Endothelial cell of umbilical vein (primary cell): ENCODE results near the gene ATXN1. TPM values are rescaled to one million over a fixed set of nuclear protein-coding genes. Genes with fewer than 3 reads are reported as not detected.

Source experiments
- BruUV-seq: library from RNA; stranded (reverse); fragments of 400-500 nt; replicated peaks from 2 replicates; lab custom pipeline; 2021; lab: Mats Ljungman, UMichigan
- CTCF ChIA-PET: fragments of 300-600, 350-600 bp; sonication (Branson Sonifier 250); formaldehyde crosslinking; loops from one replicate; lab custom pipeline; 2021; ENCODE audit warnings: antibody characterized with exemption, inconsistent platforms; lab: Charles Lee
- POLR2A ChIA-PET: fragments of 300-600, 350-600 bp; sonication (Branson Sonifier 250); formaldehyde crosslinking; loops from one replicate; lab custom pipeline; 2021; ENCODE audit warnings: antibody characterized with exemption, inconsistent platforms; lab: Charles Lee
- DNase-seq: peaks from one replicate; pipeline ENCODE4 v3.0.0-alpha.2; 2011; ENCODE audit warnings: low read depth, low spot score
- FAIRE-seq: peaks from 2 replicates; lab custom pipeline; 2011; peaks lifted over from hg19 to GRCh38; lab: Jason Lieb, UNC
- H2AFZ ChIP-seq: 2 replicates; pipeline ENCODE4 v1.6.0; 2012; ENCODE audit warnings: low read depth, low read length, control low read depth, inconsistent platforms
- H3K27ac ChIP-seq: 2 replicates; pipeline ENCODE4 v1.5.1; 2011; ENCODE audit warnings: low read depth, mild to moderate bottlenecking, control low read depth, low read length, moderate library complexity; ENCODE audit not compliant: insufficient read depth
- H3K27me3 ChIP-seq, 2 experiments: 2 replicates each; pipeline versions ENCODE4 v1.6.0 to v1.6.1; 2011; ENCODE audit warnings: low read length in 2 of 2, mixed read lengths in 1 of 2; ENCODE audit not compliant: control insufficient read depth in 2 of 2, insufficient read depth in 2 of 2
- H3K36me3 ChIP-seq, 2 experiments: 2 replicates in 1 of 2; 3 replicates in 1 of 2; pipeline ENCODE4 v1.5.1; 2011; ENCODE audit warnings: low read length in 2 of 2, mild to moderate bottlenecking in 1 of 2, moderate library complexity in 1 of 2; ENCODE audit not compliant: control insufficient read depth in 2 of 2, insufficient read depth in 2 of 2; ENCODE audit errors: extremely low read depth in 1 of 2
- H3K4me1 ChIP-seq: 3 replicates; pipeline ENCODE4 v1.5.1; 2011; ENCODE audit warnings: mild to moderate bottlenecking, low read length; ENCODE audit not compliant: control insufficient read depth, insufficient read depth; ENCODE audit errors: extremely low read depth
- H3K4me2 ChIP-seq: 2 replicates; pipeline ENCODE4 v1.6.1; 2011; ENCODE audit warnings: low read length, control low read depth, mixed read lengths; ENCODE audit not compliant: insufficient read depth
- H3K4me3 ChIP-seq, 3 experiments: fragments of 200-600 bp in 1 of 3; sonication (generic), shearing (Covaris generic) in 1 of 3; replicated peaks in 1 of 3; 2 replicates each; pipeline ENCODE4 v1.5.1; 2011 to 2016; ENCODE audit warnings: control low read depth in 3 of 3, low read length in 3 of 3, mild to moderate bottlenecking in 2 of 3, inconsistent platforms in 1 of 3, low read depth in 1 of 3, moderate library complexity in 1 of 3; ENCODE audit not compliant: insufficient read depth in 1 of 3
- H3K79me2 ChIP-seq: 2 replicates; pipeline ENCODE4 v1.6.0; 2012; ENCODE audit warnings: low read length, inconsistent platforms; ENCODE audit not compliant: control insufficient read depth, insufficient read depth
- H3K9ac ChIP-seq: replicated peaks from 2 replicates; pipeline ENCODE3; 2011; ENCODE audit warnings: low read length, control low read depth; ENCODE audit not compliant: insufficient read depth; ENCODE audit errors: extremely low read depth
- H3K9me1 ChIP-seq: replicated peaks from 3 replicates; pipeline ENCODE4 v1.6.0; 2011; ENCODE audit warnings: mild to moderate bottlenecking, low read length; ENCODE audit not compliant: control insufficient read depth, insufficient read depth; ENCODE audit errors: extremely low read depth
- H3K9me3 ChIP-seq: replicated peaks from 2 replicates; pipeline ENCODE4 v1.5.1; 2012; ENCODE audit warnings: low read length, inconsistent platforms; ENCODE audit not compliant: control insufficient read depth, insufficient read depth
- H4K20me1 ChIP-seq: replicated peaks from 2 replicates; pipeline ENCODE3; 2011; ENCODE audit warnings: mild to moderate bottlenecking, low read length; ENCODE audit not compliant: control insufficient read depth, insufficient read depth; ENCODE audit errors: extremely low read depth
- EZH2 ChIP-seq: IDR thresholded peaks from 2 replicates; pipeline ENCODE4 v1.6.1; 2012; ENCODE audit warnings: borderline replicate concordance, low read depth, mild to moderate bottlenecking, moderate library complexity, low read length, inconsistent platforms; ENCODE audit not compliant: severe bottlenecking
- FOS ChIP-seq: IDR thresholded peaks from 2 replicates; pipeline ENCODE4 v1.6.1; 2011; ENCODE audit warnings: mild to moderate bottlenecking, low read length, moderate library complexity, borderline replicate concordance; ENCODE audit not compliant: insufficient read depth
- GATA2 ChIP-seq: IDR thresholded peaks from 2 replicates; pipeline ENCODE4 v1.7.0; 2011; ENCODE audit warnings: low read depth, mild to moderate bottlenecking, moderate library complexity, mixed read lengths, low read length; ENCODE audit not compliant: insufficient read length, insufficient read depth
- JUN ChIP-seq: IDR thresholded peaks from 2 replicates; pipeline ENCODE4 v1.6.1; 2011; ENCODE audit warnings: borderline replicate concordance, low read depth; ENCODE audit not compliant: insufficient read length, insufficient read depth
- MYC ChIP-seq: IDR thresholded peaks from one replicate; pipeline ENCODE4 v1.6.1; 2011; ENCODE audit warnings: mild to moderate bottlenecking, low read depth, low read length
- POLR2A ChIP-seq: IDR thresholded peaks from 2 replicates; pipeline ENCODE4 v1.6.1; 2012; ENCODE audit warnings: low read depth, mild to moderate bottlenecking, control low read depth, low read length
- POLR2AphosphoS5 ChIP-seq: IDR thresholded peaks from 2 replicates; pipeline ENCODE4 v1.6.1; 2012; ENCODE audit warnings: low read depth, mild to moderate bottlenecking, control low read depth, low read length, moderate library complexity; ENCODE audit not compliant: insufficient read depth
- dilution Hi-C: fragments of 300-500 bp; cut with MboI; formaldehyde crosslinking; loops from one replicate; pipeline ENCODE4 v1.15.0; 2019; ENCODE audit warnings: low sequenced_read_pairs; ENCODE audit not compliant: extremely low pct_ligation_motif_present
- intact Hi-C: fragments of 100-400 bp; cut with micrococcal nuclease; formaldehyde crosslinking; loops from one replicate; pipeline ENCODE4 v1.10.0; 2022
- polyA plus RNA-seq, 4 experiments: library from polyadenylated mRNA; depleted of rRNA in 3 of 4; stranded (reverse) in 3 of 4; unstranded in 1 of 4; fragments of >200 nt; gene quantifications; 2 replicates each; pipeline versions ENCODE4 v1.2.1 to v1.2.3, GENCODE V29; 2011 to 2012; ENCODE audit warnings: missing spikeins in 1 of 4
- total RNA-seq: library from RNA; stranded (reverse); gene quantifications from 2 replicates; pipeline ENCODE4 v1.2.3, GENCODE V29; 2021
- TF ChIP-seq, protein P1 (sequence below), 2 donors: IDR thresholded peaks; 1 replicate in 1 of 2; 2 replicates in 1 of 2; pipeline ENCODE4 v1.5.1; 2011; ENCODE audit warnings: low read length in 2 of 2, mild to moderate bottlenecking in 2 of 2, moderate library complexity in 2 of 2, control low read depth in 1 of 2, inconsistent platforms in 1 of 2, low read depth in 1 of 2; ENCODE audit not compliant: insufficient read depth in 1 of 2; ENCODE audit errors: extremely low read depth in 1 of 2
- TF ChIP-seq, protein P2 (sequence below): IDR thresholded peaks from 2 replicates; pipeline ENCODE4 v1.6.1; 2011; ENCODE audit not compliant: insufficient read depth, insufficient read length

Gene ATXN1
- total and polyA plus RNA-seq, 2 donors (not counting 3 experiments of a cell fraction or from before 2014, with no cell fraction given): 16.4 to 33.0 TPM

DNA sequence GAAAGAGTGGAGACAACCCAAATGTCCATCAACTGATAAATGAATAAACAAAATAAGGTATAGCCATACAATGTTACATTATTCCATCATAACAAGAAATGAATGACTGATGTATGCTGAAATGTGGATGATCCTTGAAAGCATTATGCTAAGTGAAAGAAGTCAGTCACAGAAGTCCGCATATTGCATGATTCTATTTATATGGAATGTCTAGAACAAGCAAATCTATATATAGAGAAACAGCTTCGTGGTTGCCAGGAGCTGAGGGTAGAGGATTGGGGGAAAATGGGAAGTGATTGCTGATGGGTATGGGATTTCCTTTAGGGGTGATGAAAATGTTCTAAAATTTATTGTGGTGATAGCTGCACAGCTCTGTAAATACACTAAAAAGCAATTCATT lies 196.8 kb downstream of the ATXN1 start:
- H3K27ac ChIP-seq: no peak overlapping the region
- dilution Hi-C loops: no loop called here
- TF ChIP-seq POLR2A (no peak), POLR2AphosphoS5 (no peak), JUN (no peak), MYC (no peak), FOS (no peak), GATA2 (no peak), EZH2 (no peak)
- TF ChIP-seq, protein P1, sequence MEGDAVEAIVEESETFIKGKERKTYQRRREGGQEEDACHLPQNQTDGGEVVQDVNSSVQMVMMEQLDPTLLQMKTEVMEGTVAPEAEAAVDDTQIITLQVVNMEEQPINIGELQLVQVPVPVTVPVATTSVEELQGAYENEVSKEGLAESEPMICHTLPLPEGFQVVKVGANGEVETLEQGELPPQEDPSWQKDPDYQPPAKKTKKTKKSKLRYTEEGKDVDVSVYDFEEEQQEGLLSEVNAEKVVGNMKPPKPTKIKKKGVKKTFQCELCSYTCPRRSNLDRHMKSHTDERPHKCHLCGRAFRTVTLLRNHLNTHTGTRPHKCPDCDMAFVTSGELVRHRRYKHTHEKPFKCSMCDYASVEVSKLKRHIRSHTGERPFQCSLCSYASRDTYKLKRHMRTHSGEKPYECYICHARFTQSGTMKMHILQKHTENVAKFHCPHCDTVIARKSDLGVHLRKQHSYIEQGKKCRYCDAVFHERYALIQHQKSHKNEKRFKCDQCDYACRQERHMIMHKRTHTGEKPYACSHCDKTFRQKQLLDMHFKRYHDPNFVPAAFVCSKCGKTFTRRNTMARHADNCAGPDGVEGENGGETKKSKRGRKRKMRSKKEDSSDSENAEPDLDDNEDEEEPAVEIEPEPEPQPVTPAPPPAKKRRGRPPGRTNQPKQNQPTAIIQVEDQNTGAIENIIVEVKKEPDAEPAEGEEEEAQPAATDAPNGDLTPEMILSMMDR (IDR thresholded peaks at IDR 0.05; ENCODE audit: extremely low read depth in 1 of 2, insufficient read depth in 1 of 2, low read depth in 1 of 2, low read length in 2 of 2): no peak
- TF ChIP-seq, protein P2, sequence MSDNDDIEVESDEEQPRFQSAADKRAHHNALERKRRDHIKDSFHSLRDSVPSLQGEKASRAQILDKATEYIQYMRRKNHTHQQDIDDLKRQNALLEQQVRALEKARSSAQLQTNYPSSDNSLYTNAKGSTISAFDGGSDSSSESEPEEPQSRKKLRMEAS: no peak
- H3K9me3 ChIP-seq: no peaks in the 10 kb centered on the region
- no peak for DNase-seq
- no peak overlapping the region for H3K4me2 ChIP-seq
- H3K36me3 ChIP-seq: no peaks in the 10 kb centered on the region
- H3K9ac ChIP-seq: no peak overlapping the region
- no peak for FAIRE-seq
- intact Hi-C loops: no loop called here
- no peak overlapping the region for H3K4me3 ChIP-seq
- H3K27me3 ChIP-seq: no peaks in the 10 kb centered on the region
- no peaks in the 10 kb centered on the region for H4K20me1 ChIP-seq
- no peaks in the 10 kb centered on the region for H3K4me1 ChIP-seq
- no peaks in the 10 kb centered on the region for H3K9me1 ChIP-seq
- H2AFZ ChIP-seq: no peak overlapping the region
- ChIA-PET CTCF (interaction anchor here (1.4 kb wide), 1 partner anchor 36 kb away, joined by 3 read pairs; no protein-coding TSS in a partner anchor), POLR2A (no interaction called here)
- no TSS peak for BruUV-seq
- no peaks in the 10 kb centered on the region for H3K79me2 ChIP-seq
